Erythroblast (primary cell): Measurements from ENCODE around the gene THEM5.

Experiments used
- GATA1 ChIP-seq: IDR thresholded peaks from 2 replicates; pipeline ENCODE4 v1.6.1; 2011; ENCODE audit warnings: low read depth, mild to moderate bottlenecking, control low read depth, low read length, moderate library complexity
- POLR2A ChIP-seq: IDR thresholded peaks from 2 replicates; pipeline ENCODE4 v1.6.1; 2011; ENCODE audit warnings: mild to moderate bottlenecking, low read length

DNA sequence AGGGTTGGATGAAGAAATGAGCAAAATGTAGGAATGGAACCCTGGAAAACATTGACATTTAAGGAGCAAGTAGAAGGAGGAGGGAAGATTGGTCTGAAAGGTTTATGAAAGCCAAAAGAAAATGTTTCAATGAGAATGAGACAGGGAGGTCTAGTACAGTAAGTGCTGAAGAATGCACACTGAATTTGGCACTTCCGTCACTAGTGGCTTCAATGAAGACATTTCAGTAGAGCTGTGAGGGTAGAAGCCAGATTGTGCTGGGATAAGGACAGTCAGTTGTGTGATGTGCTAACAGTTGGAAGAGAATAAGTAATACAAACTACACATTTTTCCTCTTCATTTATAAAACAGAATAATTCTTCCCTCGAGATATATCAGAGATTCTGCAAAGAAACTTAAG is 38.7 kb upstream of the THEM5 start:
- TF ChIP-seq POLR2A (no peak), GATA1 (no peak)
